Endothelial cell of umbilical vein (primary cell): Measurements from ENCODE around the gene LRRN4. TPM values are rescaled to one million over a fixed set of nuclear protein-coding genes. Genes with fewer than 3 reads are reported as not detected.

Experiments used
- BruUV-seq: library from RNA; stranded (reverse); fragments of 400-500 nt; replicated peaks from 2 replicates; lab custom pipeline; 2021; lab: Mats Ljungman, UMichigan
- CTCF ChIA-PET: fragments of 300-600, 350-600 bp; sonication (Branson Sonifier 250); formaldehyde crosslinking; loops from one replicate; lab custom pipeline; 2021; ENCODE audit warnings: antibody characterized with exemption, inconsistent platforms; lab: Charles Lee
- POLR2A ChIA-PET: fragments of 300-600, 350-600 bp; sonication (Branson Sonifier 250); formaldehyde crosslinking; loops from one replicate; lab custom pipeline; 2021; ENCODE audit warnings: antibody characterized with exemption, inconsistent platforms; lab: Charles Lee
- DNase-seq: peaks from one replicate; pipeline ENCODE4 v3.0.0-alpha.2; 2011; ENCODE audit warnings: low read depth, low spot score
- FAIRE-seq: peaks from 2 replicates; lab custom pipeline; 2011; peaks lifted over from hg19 to GRCh38; lab: Jason Lieb, UNC
- H2AFZ ChIP-seq: 2 replicates; pipeline ENCODE4 v1.6.0; 2012; ENCODE audit warnings: low read depth, low read length, control low read depth, inconsistent platforms
- H3K27ac ChIP-seq: 2 replicates; pipeline ENCODE4 v1.5.1; 2011; ENCODE audit warnings: low read depth, mild to moderate bottlenecking, control low read depth, low read length, moderate library complexity; ENCODE audit not compliant: insufficient read depth
- H3K27me3 ChIP-seq, 2 experiments: 2 replicates each; pipeline versions ENCODE4 v1.6.0 to v1.6.1; 2011; ENCODE audit warnings: low read length in 2 of 2, mixed read lengths in 1 of 2; ENCODE audit not compliant: control insufficient read depth in 2 of 2, insufficient read depth in 2 of 2
- H3K36me3 ChIP-seq, 2 experiments: 2 replicates in 1 of 2; 3 replicates in 1 of 2; pipeline ENCODE4 v1.5.1; 2011; ENCODE audit warnings: low read length in 2 of 2, mild to moderate bottlenecking in 1 of 2, moderate library complexity in 1 of 2; ENCODE audit not compliant: control insufficient read depth in 2 of 2, insufficient read depth in 2 of 2; ENCODE audit errors: extremely low read depth in 1 of 2
- H3K4me1 ChIP-seq: 3 replicates; pipeline ENCODE4 v1.5.1; 2011; ENCODE audit warnings: mild to moderate bottlenecking, low read length; ENCODE audit not compliant: control insufficient read depth, insufficient read depth; ENCODE audit errors: extremely low read depth
- H3K4me2 ChIP-seq: 2 replicates; pipeline ENCODE4 v1.6.1; 2011; ENCODE audit warnings: low read length, control low read depth, mixed read lengths; ENCODE audit not compliant: insufficient read depth
- H3K4me3 ChIP-seq, 3 experiments: fragments of 200-600 bp in 1 of 3; sonication (generic), shearing (Covaris generic) in 1 of 3; replicated peaks in 1 of 3; 2 replicates each; pipeline ENCODE4 v1.5.1; 2011 to 2016; ENCODE audit warnings: control low read depth in 3 of 3, low read length in 3 of 3, mild to moderate bottlenecking in 2 of 3, inconsistent platforms in 1 of 3, low read depth in 1 of 3, moderate library complexity in 1 of 3; ENCODE audit not compliant: insufficient read depth in 1 of 3
- H3K79me2 ChIP-seq: 2 replicates; pipeline ENCODE4 v1.6.0; 2012; ENCODE audit warnings: low read length, inconsistent platforms; ENCODE audit not compliant: control insufficient read depth, insufficient read depth
- H3K9ac ChIP-seq: replicated peaks from 2 replicates; pipeline ENCODE3; 2011; ENCODE audit warnings: low read length, control low read depth; ENCODE audit not compliant: insufficient read depth; ENCODE audit errors: extremely low read depth
- H3K9me1 ChIP-seq: replicated peaks from 3 replicates; pipeline ENCODE4 v1.6.0; 2011; ENCODE audit warnings: mild to moderate bottlenecking, low read length; ENCODE audit not compliant: control insufficient read depth, insufficient read depth; ENCODE audit errors: extremely low read depth
- H3K9me3 ChIP-seq: replicated peaks from 2 replicates; pipeline ENCODE4 v1.5.1; 2012; ENCODE audit warnings: low read length, inconsistent platforms; ENCODE audit not compliant: control insufficient read depth, insufficient read depth
- H4K20me1 ChIP-seq: replicated peaks from 2 replicates; pipeline ENCODE3; 2011; ENCODE audit warnings: mild to moderate bottlenecking, low read length; ENCODE audit not compliant: control insufficient read depth, insufficient read depth; ENCODE audit errors: extremely low read depth
- CTCF ChIP-seq, 2 donors: IDR thresholded peaks; 1 replicate in 1 of 2; 2 replicates in 1 of 2; pipeline ENCODE4 v1.5.1; 2011; ENCODE audit warnings: low read length in 2 of 2, mild to moderate bottlenecking in 2 of 2, moderate library complexity in 2 of 2, control low read depth in 1 of 2, inconsistent platforms in 1 of 2, low read depth in 1 of 2; ENCODE audit not compliant: insufficient read depth in 1 of 2; ENCODE audit errors: extremely low read depth in 1 of 2
- EZH2 ChIP-seq: IDR thresholded peaks from 2 replicates; pipeline ENCODE4 v1.6.1; 2012; ENCODE audit warnings: borderline replicate concordance, low read depth, mild to moderate bottlenecking, moderate library complexity, low read length, inconsistent platforms; ENCODE audit not compliant: severe bottlenecking
- FOS ChIP-seq: IDR thresholded peaks from 2 replicates; pipeline ENCODE4 v1.6.1; 2011; ENCODE audit warnings: mild to moderate bottlenecking, low read length, moderate library complexity, borderline replicate concordance; ENCODE audit not compliant: insufficient read depth
- GATA2 ChIP-seq: IDR thresholded peaks from 2 replicates; pipeline ENCODE4 v1.7.0; 2011; ENCODE audit warnings: low read depth, mild to moderate bottlenecking, moderate library complexity, mixed read lengths, low read length; ENCODE audit not compliant: insufficient read length, insufficient read depth
- JUN ChIP-seq: IDR thresholded peaks from 2 replicates; pipeline ENCODE4 v1.6.1; 2011; ENCODE audit warnings: borderline replicate concordance, low read depth; ENCODE audit not compliant: insufficient read length, insufficient read depth
- MAX ChIP-seq: IDR thresholded peaks from 2 replicates; pipeline ENCODE4 v1.6.1; 2011; ENCODE audit not compliant: insufficient read depth, insufficient read length
- MYC ChIP-seq: IDR thresholded peaks from one replicate; pipeline ENCODE4 v1.6.1; 2011; ENCODE audit warnings: mild to moderate bottlenecking, low read depth, low read length
- POLR2A ChIP-seq: IDR thresholded peaks from 2 replicates; pipeline ENCODE4 v1.6.1; 2012; ENCODE audit warnings: low read depth, mild to moderate bottlenecking, control low read depth, low read length
- POLR2AphosphoS5 ChIP-seq: IDR thresholded peaks from 2 replicates; pipeline ENCODE4 v1.6.1; 2012; ENCODE audit warnings: low read depth, mild to moderate bottlenecking, control low read depth, low read length, moderate library complexity; ENCODE audit not compliant: insufficient read depth
- dilution Hi-C: fragments of 300-500 bp; cut with MboI; formaldehyde crosslinking; loops from one replicate; pipeline ENCODE4 v1.15.0; 2019; ENCODE audit warnings: low sequenced_read_pairs; ENCODE audit not compliant: extremely low pct_ligation_motif_present
- intact Hi-C: fragments of 100-400 bp; cut with micrococcal nuclease; formaldehyde crosslinking; loops from one replicate; pipeline ENCODE4 v1.10.0; 2022
- polyA plus RNA-seq, 4 experiments: library from polyadenylated mRNA; depleted of rRNA in 3 of 4; stranded (reverse) in 3 of 4; unstranded in 1 of 4; fragments of >200 nt; gene quantifications; 2 replicates each; pipeline versions ENCODE4 v1.2.1 to v1.2.3, GENCODE V29; 2011 to 2012; ENCODE audit warnings: missing spikeins in 1 of 4
- total RNA-seq: library from RNA; stranded (reverse); gene quantifications from 2 replicates; pipeline ENCODE4 v1.2.3, GENCODE V29; 2021

The LRRN4 gene
- total and polyA plus RNA-seq, 2 donors (not counting 3 experiments of a cell fraction or from before 2014, with no cell fraction given): not detected

GRCh38 chr20:6057691-6058090 lies 3.8 kb upstream of the LRRN4 start:
- dilution Hi-C loops: no loop called here
- FAIRE-seq: no peak
- H3K9me1 ChIP-seq: no peaks in the 10 kb centered on the region

GRCh38 chr20:6057139-6057538 lies 3.3 kb upstream of the LRRN4 start:
- Histone ChIP-seq H3K27ac (no peak overlapping the region), H3K4me2 (no peak overlapping the region), H3K9me3 (no peaks in the 10 kb centered on the region), H3K9ac (no peak overlapping the region), H3K79me2 (no peaks in the 10 kb centered on the region), H3K9me1 (no peaks in the 10 kb centered on the region), H3K4me1 (peaks cover 3% of the 10 kb centered on the region), H2AFZ (no peak overlapping the region), H4K20me1 (no peaks in the 10 kb centered on the region), H3K36me3 (no peaks in the 10 kb centered on the region), H3K27me3 (peaks cover 12 to 13% of the 10 kb centered on the region in 2 experiments), H3K4me3 (no peak overlapping the region)
- no peak for FAIRE-seq
- BruUV-seq: no TSS peak
- intact Hi-C loops (no loop called here), dilution Hi-C loops (no loop called here)
- TF ChIP-seq EZH2: no peak
- no peak for TF ChIP-seq MAX
- no peak for TF ChIP-seq CTCF (IDR thresholded peaks at IDR 0.05; ENCODE audit: extremely low read depth in 1 of 2, insufficient read depth in 1 of 2, low read depth in 1 of 2, low read length in 2 of 2)
- no peak for TF ChIP-seq POLR2AphosphoS5
- TF ChIP-seq GATA2: no peak
- TF ChIP-seq JUN: no peak
- TF ChIP-seq FOS: no peak
- no peak for TF ChIP-seq MYC
- no peak for TF ChIP-seq POLR2A
- DNase-seq: no peak
- ChIA-PET CTCF (interaction anchor here (1.3 kb wide), 1 partner anchor 527 kb away, joined by 3 read pairs; no protein-coding TSS in a partner anchor), POLR2A (no interaction called here)

More at GRCh38 chr20:6057691-6058090, 3.8 kb upstream of the LRRN4 start:
- Histone ChIP-seq H2AFZ (no peak overlapping the region), H3K4me2 (no peak overlapping the region), H3K27ac (no peak overlapping the region), H3K4me1 (peaks cover 3% of the 10 kb centered on the region), H3K4me3 (no peak overlapping the region), H3K36me3 (no peaks in the 10 kb centered on the region), H3K79me2 (no peaks in the 10 kb centered on the region), H3K27me3 (peaks cover 8% of the 10 kb centered on the region in 2 experiments), H4K20me1 (no peaks in the 10 kb centered on the region), H3K9ac (no peak overlapping the region), H3K9me3 (no peaks in the 10 kb centered on the region)
- DNase-seq: no peak
- ChIA-PET POLR2A (no interaction called here), CTCF (no interaction called here)
- TF ChIP-seq EZH2 (no peak), MAX (no peak), JUN (no peak), GATA2 (no peak), FOS (no peak), POLR2AphosphoS5 (no peak), POLR2A (no peak)
- BruUV-seq: no TSS peak
- intact Hi-C loops: no loop called here
